MCF 10A (cell line): ENCODE measurements around the gene CCNL2. TPM values are rescaled to one million over a fixed set of nuclear protein-coding genes. Genes with fewer than 3 reads are reported as not detected.

ENCODE experiments used
- BruUV-seq: library from RNA; stranded (reverse); fragments of 400-500 nt; replicated peaks from 2 replicates; lab custom pipeline; 2021; lab: Mats Ljungman, UMichigan
- CTCF ChIA-PET: fragments of 300-600 bp; sonication (Branson Sonifier 250); formaldehyde crosslinking; extraction: SDS; loops from one replicate; lab custom pipeline; 2021; ENCODE audit warnings: antibody characterized with exemption, inconsistent platforms; lab: Yijun Ruan, JAX
- POLR2A ChIA-PET: fragments of 300-600, 350-650 bp; sonication (Branson Sonifier 250); formaldehyde crosslinking; extraction: SDS; loops from one replicate; lab custom pipeline; 2020; ENCODE audit warnings: antibody characterized with exemption, inconsistent platforms; lab: Yijun Ruan, JAX
- DNase-seq: peaks from one replicate; pipeline ENCODE4 v3.0.0-alpha.2; 2018; ENCODE audit not compliant: unreplicated experiment
- H3K27ac Mint-ChIP-seq: one replicate; pipeline ENCODE4 v1.8.0; 2022; ENCODE audit warnings: mild to moderate bottlenecking, low read depth, mixed read lengths; ENCODE audit not compliant: unreplicated experiment
- H3K27me3 Mint-ChIP-seq: one replicate; pipeline ENCODE4 v1.8.0; 2022; ENCODE audit warnings: mixed read lengths; ENCODE audit not compliant: insufficient read depth, unreplicated experiment
- H3K36me3 Mint-ChIP-seq: one replicate; pipeline ENCODE4 v1.8.0; 2022; ENCODE audit warnings: mild to moderate bottlenecking, moderate library complexity, mixed read lengths; ENCODE audit not compliant: insufficient read depth, unreplicated experiment
- H3K4me1 Mint-ChIP-seq: one replicate; pipeline ENCODE4 v1.8.0; 2022; ENCODE audit warnings: mixed read lengths; ENCODE audit not compliant: insufficient read depth, unreplicated experiment
- H3K4me3 Mint-ChIP-seq: one replicate; pipeline ENCODE4 v1.8.0; 2022; ENCODE audit warnings: mild to moderate bottlenecking, moderate library complexity, mixed read lengths; ENCODE audit not compliant: unreplicated experiment
- H3K9me3 Mint-ChIP-seq: one replicate; pipeline ENCODE4 v1.8.0; 2022; ENCODE audit warnings: mixed read lengths; ENCODE audit not compliant: unreplicated experiment
- intact Hi-C: fragments of 100-400 bp; cut with micrococcal nuclease; formaldehyde crosslinking; loops from 2 replicates; pipeline ENCODE4 v1.14.1; 2022
- total RNA-seq: library from RNA; stranded (reverse); gene quantifications from 2 replicates; pipeline ENCODE4 v1.2.3, GENCODE V29; 2022
- TF ChIP-seq, protein P1 (sequence below): fragments of 200-600 bp; IDR thresholded peaks from one replicate; pipeline ENCODE4 v1.8.0; 2022; ENCODE audit warnings: antibody characterized with exemption, mild to moderate bottlenecking; ENCODE audit not compliant: unreplicated experiment

Gene CCNL2
- total RNA-seq, 1 experiment from 2014 or later = 248 TPM

DNA sequence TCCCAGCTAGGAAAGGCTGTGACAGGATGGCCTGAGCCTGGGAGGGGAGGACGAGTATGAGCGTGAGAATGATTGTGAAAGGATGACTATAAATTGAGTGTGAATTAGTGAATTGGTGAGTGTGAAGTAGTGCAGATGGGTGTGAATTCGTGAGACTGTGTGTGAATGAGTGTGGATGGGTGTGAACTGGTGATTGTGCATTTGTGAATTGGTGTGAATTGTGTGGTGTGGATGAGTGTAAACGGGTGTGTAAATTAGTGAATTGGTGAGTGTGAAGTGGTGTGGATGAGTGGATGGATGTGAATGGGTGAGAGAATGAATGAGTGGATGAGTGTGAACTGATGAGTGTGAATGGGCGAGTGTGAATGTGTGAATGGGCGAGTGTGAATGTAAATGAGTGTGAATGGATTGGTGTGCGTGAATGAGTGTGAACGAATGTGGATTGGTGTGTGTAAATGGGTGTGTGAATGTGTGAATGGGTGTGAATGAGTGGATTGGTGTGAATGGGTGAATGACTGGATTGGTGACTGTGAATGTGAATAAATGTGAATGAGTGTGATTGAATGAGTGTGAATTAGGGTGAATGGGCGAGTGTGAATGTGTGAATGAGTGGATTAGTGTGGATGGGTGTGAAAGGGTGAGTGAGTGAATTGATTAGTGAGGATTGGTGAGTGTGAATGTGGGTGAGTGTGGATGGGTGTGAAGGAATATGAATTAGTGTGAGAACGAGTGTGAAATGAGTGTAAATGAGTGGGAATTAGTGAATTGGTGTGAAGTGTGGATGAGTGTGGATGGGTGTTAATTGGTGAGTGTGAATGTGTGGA, 33.0 kb downstream of the CCNL2 start:
- H3K4me1 Mint-ChIP-seq = peaks cover 2% of the 10 kb centered on the region
- DNase-seq = no peak
- BruUV-seq = no TSS peak

DNA sequence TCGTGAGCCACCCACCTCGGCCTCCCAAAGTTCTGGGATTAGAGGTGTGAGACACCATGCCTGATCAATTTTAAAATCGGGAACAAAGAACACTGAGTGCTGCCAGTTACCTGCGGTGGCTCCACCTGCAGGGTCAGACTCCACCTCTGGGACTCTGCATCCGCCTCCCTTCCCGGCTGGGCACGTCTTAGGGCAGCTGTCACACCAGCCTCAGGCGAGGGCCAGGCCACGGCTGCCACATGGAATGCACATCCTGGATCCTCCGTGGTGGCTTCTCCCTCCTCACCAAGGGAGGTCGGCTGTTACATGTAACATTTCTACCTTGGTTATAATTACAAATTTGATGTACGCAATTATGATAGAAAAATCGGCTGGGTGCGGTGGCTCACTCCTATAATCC, 34.9 kb downstream of the CCNL2 start:
- TF ChIP-seq, protein P1, sequence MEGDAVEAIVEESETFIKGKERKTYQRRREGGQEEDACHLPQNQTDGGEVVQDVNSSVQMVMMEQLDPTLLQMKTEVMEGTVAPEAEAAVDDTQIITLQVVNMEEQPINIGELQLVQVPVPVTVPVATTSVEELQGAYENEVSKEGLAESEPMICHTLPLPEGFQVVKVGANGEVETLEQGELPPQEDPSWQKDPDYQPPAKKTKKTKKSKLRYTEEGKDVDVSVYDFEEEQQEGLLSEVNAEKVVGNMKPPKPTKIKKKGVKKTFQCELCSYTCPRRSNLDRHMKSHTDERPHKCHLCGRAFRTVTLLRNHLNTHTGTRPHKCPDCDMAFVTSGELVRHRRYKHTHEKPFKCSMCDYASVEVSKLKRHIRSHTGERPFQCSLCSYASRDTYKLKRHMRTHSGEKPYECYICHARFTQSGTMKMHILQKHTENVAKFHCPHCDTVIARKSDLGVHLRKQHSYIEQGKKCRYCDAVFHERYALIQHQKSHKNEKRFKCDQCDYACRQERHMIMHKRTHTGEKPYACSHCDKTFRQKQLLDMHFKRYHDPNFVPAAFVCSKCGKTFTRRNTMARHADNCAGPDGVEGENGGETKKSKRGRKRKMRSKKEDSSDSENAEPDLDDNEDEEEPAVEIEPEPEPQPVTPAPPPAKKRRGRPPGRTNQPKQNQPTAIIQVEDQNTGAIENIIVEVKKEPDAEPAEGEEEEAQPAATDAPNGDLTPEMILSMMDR = no peak
- no peaks in the 10 kb centered on the region for H3K27me3 Mint-ChIP-seq
- CTCF ChIA-PET = interaction anchor here (0.6 kb wide), 1 partner anchor 9 kb away, joined by 3 read pairs; no protein-coding TSS in a partner anchor

More for the DNA sequence above, 33.0 kb downstream of the CCNL2 start:
- H3K36me3 Mint-ChIP-seq = peaks cover 4% of the 10 kb centered on the region
- no peaks in the 10 kb centered on the region for H3K27me3 Mint-ChIP-seq
- TF ChIP-seq, protein P1 = no peak
- no peak overlapping the region for H3K4me3 Mint-ChIP-seq
- intact Hi-C loops = no loop called here
- H3K27ac Mint-ChIP-seq = no peak overlapping the region
- ChIA-PET CTCF (interaction anchor here (0.9 kb wide), 1 partner anchor 9 kb away, joined by 4 read pairs; the partner anchor contains the start of gene AURKAIP1), POLR2A (interaction anchor here (1.2 kb wide), 1 partner anchor 9 kb away, joined by 7 read pairs; the partner anchor contains the start of gene AURKAIP1)
- no peaks in the 10 kb centered on the region for H3K9me3 Mint-ChIP-seq

DNA sequence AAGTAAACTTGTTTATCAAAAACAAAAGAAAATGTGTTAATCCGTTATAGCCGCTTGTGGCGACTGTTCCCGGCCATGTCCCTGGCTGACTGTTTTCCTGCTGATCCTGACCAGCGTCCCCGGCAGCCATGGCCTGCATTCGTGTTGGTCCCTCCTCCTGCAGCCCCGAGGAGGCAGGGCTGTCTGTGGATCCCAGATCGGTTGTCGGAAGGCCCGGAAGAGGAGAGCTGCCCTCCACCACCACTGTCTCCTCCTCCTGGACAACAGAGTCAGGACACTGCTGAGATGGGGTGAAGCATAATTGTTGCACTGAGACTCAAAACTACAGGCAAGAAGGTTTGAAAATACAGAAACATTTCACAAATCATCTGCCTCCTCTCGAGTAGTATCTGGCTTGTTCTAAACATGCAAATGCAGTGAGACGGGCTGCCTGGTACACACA, 37.1 kb downstream of the CCNL2 start:
- TF ChIP-seq, protein P1 = no peak
- Mint-ChIP-seq H3K36me3 (no peaks in the 10 kb centered on the region), H3K4me1 (peaks cover 9% of the 10 kb centered on the region), H3K4me3 (no peak overlapping the region), H3K9me3 (no peaks in the 10 kb centered on the region), H3K27me3 (no peaks in the 10 kb centered on the region), H3K27ac (no peak overlapping the region)
- DNase-seq = no peak
- intact Hi-C loops = no loop called here
- ChIA-PET CTCF (interaction anchor here (1.2 to 1.8 kb wide), 2 partner anchors 10 to 142 kb away, joined by 3 to 9 read pairs; no protein-coding TSS in a partner anchor), POLR2A (no interaction called here)
- BruUV-seq = no TSS peak

More for the DNA sequence above, 34.9 kb downstream of the CCNL2 start:
- no TSS peak for BruUV-seq
- no peaks in the 10 kb centered on the region for H3K36me3 Mint-ChIP-seq
- H3K4me1 Mint-ChIP-seq = peaks cover 9% of the 10 kb centered on the region
- intact Hi-C loops = no loop called here
- H3K4me3 Mint-ChIP-seq = no peak overlapping the region
- POLR2A ChIA-PET = interaction anchor here (1.0 to 1.1 kb wide), 2 partner anchors 11 to 35 kb away, joined by 3 to 4 read pairs; partner anchors contain the start of genes AURKAIP1 and CCNL2
- DNase-seq = no peak
- no peaks in the 10 kb centered on the region for H3K9me3 Mint-ChIP-seq
- no peak overlapping the region for H3K27ac Mint-ChIP-seq
